ENCODE data around the gene SEPTIN2.
"Not testable (repeated sequence)": the region's sequence is repeated elsewhere in the genome, so short reads cannot be mapped to it uniquely, and the experiment has no call there.

The SEPTIN2 gene

GRCh38 chr2:241363426-241363825 lies 47.7 kb downstream of the SEPTIN2 start:
- TF ChIP-seq ZNF274 (IDR thresholded peaks at IDR 0.05; ENCODE audit: low read depth, low read length) = no peak
- no peak for TF ChIP-seq SUZ12 (IDR thresholded peaks at IDR 0.05; ENCODE audit: extremely low read depth, insufficient read depth, insufficient read length)
- TF ChIP-seq YY1 (IDR thresholded peaks at IDR 0.05; ENCODE audit: insufficient read depth, insufficient read length) = no peak
- Histone ChIP-seq H3K27me3 (ENCODE audit: insufficient read depth, insufficient read length) (no peaks in the 10 kb centered on the region), H3K9ac (ENCODE audit: insufficient read length, low read depth) (no peak overlapping the region), H3K4me1 (ENCODE audit: insufficient read depth, insufficient read length) (peaks cover 6% of the 10 kb centered on the region), H3K4me3 (ENCODE audit: insufficient read length, low read depth) (no peak overlapping the region), H3K9me3 (ENCODE audit: insufficient read depth, low read length) (no peaks in the 10 kb centered on the region), H3K36me3 (ENCODE audit: insufficient read depth, insufficient read length, low read length) (peaks cover 9% of the 10 kb centered on the region)
- no peak for DNase-seq (ENCODE audit: low read depth, low spot score)

- Histone ChIP-seq H3K4me3 (ENCODE audit: insufficient read length, low read depth) (no peak overlapping the region), H3K36me3 (ENCODE audit: insufficient read depth, insufficient read length, low read length) (peaks cover 9% of the 10 kb centered on the region), H3K27me3 (ENCODE audit: insufficient read depth, insufficient read length) (no peaks in the 10 kb centered on the region), H3K9ac (ENCODE audit: insufficient read length, low read depth) (no peak overlapping the region), H3K4me1 (ENCODE audit: insufficient read depth, insufficient read length) (peaks cover 4% of the 10 kb centered on the region), H3K9me3 (ENCODE audit: insufficient read depth, low read length) (no peaks in the 10 kb centered on the region)
- TF ChIP-seq ZNF274 (IDR thresholded peaks at IDR 0.05; ENCODE audit: low read depth, low read length) = no peak
- no peak for TF ChIP-seq SUZ12 (IDR thresholded peaks at IDR 0.05; ENCODE audit: extremely low read depth, insufficient read depth, insufficient read length)
- no peak for DNase-seq (ENCODE audit: low read depth, low spot score)
Observed at GRCh38 chr2:241364781-241365180, 49.1 kb downstream of the SEPTIN2 start.

- H3K4me3 ChIP-seq (ENCODE audit: insufficient read length, low read depth) = no peak overlapping the region
- no peak for DNase-seq (ENCODE audit: low read depth, low spot score)
- no peaks in the 10 kb centered on the region for H3K4me1 ChIP-seq (ENCODE audit: insufficient read depth, insufficient read length)
- H3K9me3 ChIP-seq (ENCODE audit: insufficient read depth, low read length) = no peaks in the 10 kb centered on the region
- peaks cover 14% of the 10 kb centered on the region for H3K36me3 ChIP-seq (ENCODE audit: insufficient read depth, insufficient read length, low read length)
- no peaks in the 10 kb centered on the region for H3K27me3 ChIP-seq (ENCODE audit: insufficient read depth, insufficient read length)
- TF ChIP-seq ZNF274 (IDR thresholded peaks at IDR 0.05; ENCODE audit: low read depth, low read length) = no peak
- TF ChIP-seq YY1 (IDR thresholded peaks at IDR 0.05; ENCODE audit: insufficient read depth, insufficient read length) = no peak
- TF ChIP-seq SUZ12 (IDR thresholded peaks at IDR 0.05; ENCODE audit: extremely low read depth, insufficient read depth, insufficient read length) = no peak
- no peak overlapping the region for H3K9ac ChIP-seq (ENCODE audit: insufficient read length, low read depth)
Observed at GRCh38 chr2:241366678-241367077, 51.0 kb downstream of the SEPTIN2 start.

- Histone ChIP-seq H3K4me3 (ENCODE audit: insufficient read length, low read depth) (no peak overlapping the region), H3K36me3 (ENCODE audit: insufficient read depth, insufficient read length, low read length) (peaks cover 17% of the 10 kb centered on the region), H3K9ac (ENCODE audit: insufficient read length, low read depth) (no peak overlapping the region), H3K4me1 (ENCODE audit: insufficient read depth, insufficient read length) (no peaks in the 10 kb centered on the region), H3K9me3 (ENCODE audit: insufficient read depth, low read length) (no peaks in the 10 kb centered on the region), H3K27me3 (ENCODE audit: insufficient read depth, insufficient read length) (no peaks in the 10 kb centered on the region)
- DNase-seq (ENCODE audit: low read depth, low spot score) = no peak
- TF ChIP-seq ZNF274 (IDR thresholded peaks at IDR 0.05; ENCODE audit: low read depth, low read length) = no peak
- no peak for TF ChIP-seq YY1 (IDR thresholded peaks at IDR 0.05; ENCODE audit: insufficient read depth, insufficient read length)
- no peak for TF ChIP-seq SUZ12 (IDR thresholded peaks at IDR 0.05; ENCODE audit: extremely low read depth, insufficient read depth, insufficient read length)
Observed at GRCh38 chr2:241368643-241369042, 52.9 kb downstream of the SEPTIN2 start.

GRCh38 chr2:241372361-241372992 lies 56.8 kb downstream of the SEPTIN2 start:
- Histone ChIP-seq H3K9ac (ENCODE audit: insufficient read length, low read depth) (no peak overlapping the region), H3K9me3 (ENCODE audit: insufficient read depth, low read length) (no peaks in the 10 kb centered on the region), H3K4me1 (ENCODE audit: insufficient read depth, insufficient read length) (no peaks in the 10 kb centered on the region), H3K27me3 (ENCODE audit: insufficient read depth, insufficient read length) (no peaks in the 10 kb centered on the region), H3K36me3 (ENCODE audit: insufficient read depth, insufficient read length, low read length) (peaks cover 37% of the 10 kb centered on the region), H3K4me3 (ENCODE audit: insufficient read length, low read depth) (no peak overlapping the region)
- no peak for DNase-seq (ENCODE audit: low read depth, low spot score)
- TF ChIP-seq YY1 (IDR thresholded peaks at IDR 0.05; ENCODE audit: insufficient read depth, insufficient read length) (no peak), ZNF274 (IDR thresholded peaks at IDR 0.05; ENCODE audit: low read depth, low read length) (no peak), SUZ12 (IDR thresholded peaks at IDR 0.05; ENCODE audit: extremely low read depth, insufficient read depth, insufficient read length) (no peak)

GRCh38 chr2:241373446-241373845 lies 57.7 kb downstream of the SEPTIN2 start:
- no peak overlapping the region for H3K4me3 ChIP-seq (ENCODE audit: insufficient read length, low read depth)
- no peak for TF ChIP-seq SUZ12 (IDR thresholded peaks at IDR 0.05; ENCODE audit: extremely low read depth, insufficient read depth, insufficient read length)
- no peak for TF ChIP-seq ZNF274 (IDR thresholded peaks at IDR 0.05; ENCODE audit: low read depth, low read length)
- no peak for TF ChIP-seq YY1 (IDR thresholded peaks at IDR 0.05; ENCODE audit: insufficient read depth, insufficient read length)
- no peaks in the 10 kb centered on the region for H3K27me3 ChIP-seq (ENCODE audit: insufficient read depth, insufficient read length)
- no peaks in the 10 kb centered on the region for H3K4me1 ChIP-seq (ENCODE audit: insufficient read depth, insufficient read length)
- no peaks in the 10 kb centered on the region for H3K9me3 ChIP-seq (ENCODE audit: insufficient read depth, low read length)
- H3K36me3 ChIP-seq (ENCODE audit: insufficient read depth, insufficient read length, low read length) = peaks cover 33% of the 10 kb centered on the region
- DNase-seq (ENCODE audit: low read depth, low spot score) = no peak
- no peak overlapping the region for H3K9ac ChIP-seq (ENCODE audit: insufficient read length, low read depth)

GRCh38 chr2:241373906-241374305 lies 58.2 kb downstream of the SEPTIN2 start:
- H3K4me1 ChIP-seq (ENCODE audit: insufficient read depth, insufficient read length); H3K27me3 ChIP-seq (ENCODE audit: insufficient read depth, insufficient read length); H3K9ac ChIP-seq (ENCODE audit: insufficient read length, low read depth); H3K4me3 ChIP-seq (ENCODE audit: insufficient read length, low read depth); H3K9me3 ChIP-seq (ENCODE audit: insufficient read depth, low read length); DNase-seq (ENCODE audit: low read depth, low spot score): not testable (repeated sequence)
- H3K36me3 ChIP-seq (ENCODE audit: insufficient read depth, insufficient read length, low read length) = peaks cover 32% of the 10 kb centered on the region

Data from NT2/D1 (cell line).